MM.1S (cell line): Measurements from ENCODE around the gene AKT1S1.

Experiments
- DNase-seq: peaks from one replicate; pipeline ENCODE4 v3.0.0-alpha.2; 2015
- H2AFZ ChIP-seq: fragments of 300-600 bp; sonication (generic); 2 replicates; pipeline ENCODE4 v1.6.0; 2016; ENCODE audit warnings: antibody characterized with exemption, low read length
- H3F3A ChIP-seq: fragments of 300-600 bp; sonication (generic); 2 replicates; pipeline ENCODE4 v1.6.1; 2016; ENCODE audit warnings: mild to moderate bottlenecking, antibody characterized with exemption, low read length, moderate library complexity, mixed read lengths; ENCODE audit not compliant: insufficient read depth
- H3K27ac ChIP-seq: fragments of 300-600 bp; sonication (generic); 2 replicates; pipeline ENCODE4 v1.5.1; 2016; ENCODE audit warnings: mild to moderate bottlenecking, low read length
- H3K27me3 ChIP-seq: fragments of 300-600 bp; sonication (generic); replicated peaks from 2 replicates; pipeline ENCODE4 v1.6.0; 2016; ENCODE audit warnings: low read length; ENCODE audit not compliant: insufficient read depth
- H3K36me3 ChIP-seq: fragments of 300-600 bp; sonication (generic); replicated peaks from 2 replicates; pipeline ENCODE4 v1.6.1; 2016; ENCODE audit warnings: mild to moderate bottlenecking, low read length, mixed read lengths; ENCODE audit not compliant: insufficient read depth
- H3K4me1 ChIP-seq: fragments of 300-600 bp; sonication (generic); 2 replicates; pipeline ENCODE4 v1.6.1; 2016; ENCODE audit warnings: low read length, mixed read lengths
- H3K4me2 ChIP-seq: fragments of 300-600 bp; sonication (generic); 2 replicates; pipeline ENCODE4 v1.6.0; 2016; ENCODE audit warnings: low read depth, low read length
- H3K4me3 ChIP-seq: fragments of 300-600 bp; sonication (generic); 2 replicates; pipeline ENCODE4 v1.5.1; 2016; ENCODE audit warnings: low read length, mixed read lengths
- H3K79me2 ChIP-seq: fragments of 300-600 bp; sonication (generic); 2 replicates; pipeline ENCODE4 v1.6.1; 2016; ENCODE audit warnings: mixed run types, low read length, mixed read lengths
- H3K9ac ChIP-seq: fragments of 300-600 bp; sonication (generic); 2 replicates; pipeline ENCODE4 v1.6.1; 2016; ENCODE audit warnings: low read length, mixed read lengths
- H3K9me2 ChIP-seq: fragments of 300-600 bp; sonication (generic); replicated peaks from 2 replicates; pipeline ENCODE4 v1.6.1; 2016; ENCODE audit warnings: mild to moderate bottlenecking, low read length, mixed read lengths; ENCODE audit not compliant: insufficient read depth
- H3K9me3 ChIP-seq: fragments of 300-600 bp; sonication (generic); replicated peaks from 2 replicates; pipeline ENCODE4 v1.6.1; 2016; ENCODE audit warnings: mild to moderate bottlenecking, low read length, mixed read lengths; ENCODE audit not compliant: insufficient read depth
- H4K20me1 ChIP-seq: fragments of 300-600 bp; sonication (generic); 2 replicates; pipeline ENCODE4 v1.6.1; 2016; ENCODE audit warnings: mild to moderate bottlenecking, low read length, moderate library complexity, mixed read lengths; ENCODE audit not compliant: insufficient read depth
- CTCF ChIP-seq: fragments of 300-600 bp; sonication (generic); IDR thresholded peaks from 2 replicates; pipeline ENCODE4 v1.5.1; 2016; ENCODE audit warnings: antibody characterized with exemption, low read length, mixed read lengths
- EZH2 ChIP-seq: fragments of 300-600 bp; sonication (generic); optimal IDR thresholded peaks from 2 replicates; pipeline ENCODE3; 2017; ENCODE audit warnings: low read depth, mild to moderate bottlenecking, antibody characterized with exemption, low read length, mixed read lengths
- EZH2phosphoT487 ChIP-seq: fragments of 300-600 bp; sonication (generic); IDR thresholded peaks from 2 replicates; pipeline ENCODE4 v1.6.1; 2018; ENCODE audit warnings: antibody characterized with exemption, low read length

Gene AKT1S1

GRCh38 chr19:49884760-49885159 is 7.6 kb upstream of the AKT1S1 start:
- no peaks in the 10 kb centered on the region for H3K9me2 ChIP-seq
- no peak for DNase-seq
- H3F3A ChIP-seq: no peaks in the 10 kb centered on the region
- H3K4me1 ChIP-seq: no peaks in the 10 kb centered on the region
- no peaks in the 10 kb centered on the region for H3K79me2 ChIP-seq
- no peaks in the 10 kb centered on the region for H3K9me3 ChIP-seq
- H4K20me1 ChIP-seq: no peaks in the 10 kb centered on the region
- H3K27me3 ChIP-seq: no peaks in the 10 kb centered on the region
- TF ChIP-seq EZH2phosphoT487 (no peak), CTCF (no peak), EZH2 (no peak)
- no peak overlapping the region for H3K9ac ChIP-seq
- H2AFZ ChIP-seq: no peak overlapping the region
- H3K27ac ChIP-seq: no peak overlapping the region
- no peak overlapping the region for H3K4me2 ChIP-seq
- no peak overlapping the region for H3K4me3 ChIP-seq
- H3K36me3 ChIP-seq: no peaks in the 10 kb centered on the region; the same call in 1 of the 2 replicates

GRCh38 chr19:49884109-49884508 is 7.0 kb upstream of the AKT1S1 start:
- Histone ChIP-seq H3F3A (peaks cover 3% of the 10 kb centered on the region; the same call in 1 of the 2 replicates), H3K27me3 (no peaks in the 10 kb centered on the region), H3K4me2 (no peak overlapping the region), H3K9ac (no peak overlapping the region), H3K9me3 (no peaks in the 10 kb centered on the region), H3K9me2 (no peaks in the 10 kb centered on the region), H3K79me2 (peaks cover 4% of the 10 kb centered on the region), H3K4me1 (no peaks in the 10 kb centered on the region), H4K20me1 (no peaks in the 10 kb centered on the region), H2AFZ (no peak overlapping the region), H3K4me3 (no peak overlapping the region), H3K27ac (no peak overlapping the region), H3K36me3 (no peaks in the 10 kb centered on the region; the same call in 1 of the 2 replicates)
- no peak for DNase-seq
- TF ChIP-seq EZH2phosphoT487 (no peak), CTCF (no peak), EZH2 (no peak)

- no peaks in the 10 kb centered on the region for H4K20me1 ChIP-seq
- H3K4me2 ChIP-seq: no peak overlapping the region
- H2AFZ ChIP-seq: no peak overlapping the region
- H3K4me1 ChIP-seq: no peaks in the 10 kb centered on the region
- DNase-seq: no peak
- H3K36me3 ChIP-seq: no peaks in the 10 kb centered on the region; the same call in 1 of the 2 replicates
- TF ChIP-seq EZH2phosphoT487 (no peak), CTCF (no peak), EZH2 (no peak)
- H3K79me2 ChIP-seq: peaks cover 15% of the 10 kb centered on the region
- H3K27ac ChIP-seq: no peak overlapping the region
- H3K9me2 ChIP-seq: no peaks in the 10 kb centered on the region
- H3K9me3 ChIP-seq: no peaks in the 10 kb centered on the region
- H3K4me3 ChIP-seq: no peak overlapping the region
- H3F3A ChIP-seq: peaks cover 4% of the 10 kb centered on the region; the same call in 1 of the 2 replicates
- H3K9ac ChIP-seq: no peak overlapping the region
- no peaks in the 10 kb centered on the region for H3K27me3 ChIP-seq
Observed at GRCh38 chr19:49883094-49883493, 5.9 kb upstream of the AKT1S1 start.
